ENCODE data around the gene ZNF76. TPM values are rescaled to one million over a fixed set of nuclear protein-coding genes. Genes with fewer than 3 reads are reported as not detected.
"Not testable (repeated sequence)": the region's sequence is repeated elsewhere in the genome, so short reads cannot be mapped to it uniquely, and the experiment has no call there.

Gene ZNF76
- total RNA-seq, 2 experiments from 2014 or later, result 46.1 to 53.4 TPM

GRCh38 chr6:35332074-35332887 is 72.7 kb downstream of the ZNF76 start:
- H3K4me3 ChIP-seq (ENCODE audit: low read length); H3K27me3 Mint-ChIP-seq; H3K9me3 Mint-ChIP-seq; intact Hi-C loops (cut with DNase I, micrococcal nuclease); H3K27me3 ChIP-seq (ENCODE audit: control insufficient read depth in 1 of 2, insufficient read depth in 2 of 2, low read length in 2 of 2); H3K27ac ChIP-seq (ENCODE audit: low read depth in 1 of 2, low read length in 2 of 2); H3K9me3 ChIP-seq (ENCODE audit: control insufficient read depth in 1 of 2, insufficient read depth in 1 of 2, low read length in 2 of 2); H3K4me3 Mint-ChIP-seq: not testable (repeated sequence)
- ATAC-seq (ENCODE audit: poor library complexity) (peak; percentile 90), DNase-seq (peak; percentile 66 to 93 (median 78))
- TF ChIP-seq CTCF (IDR thresholded peaks at IDR 0.05), result peak; percentile 44
- ChIA-PET POLR2A (interaction anchor here (0.7 to 2.4 kb wide), 10 partner anchors 10 to 133 kb away, joined by 3 to 15 read pairs (median 6); partner anchors contain the start of genes DEF6, FANCE and ZNF76), CTCF (interaction anchor here (0.6 to 2.4 kb wide), 7 partner anchors 9 to 639 kb away, joined by 3 to 12 read pairs (median 4); partner anchors contain the start of gene PPARD)
- peaks cover 34% of the 10 kb centered on the region for H3K36me3 Mint-ChIP-seq (ENCODE audit: low read depth)
- Histone ChIP-seq H3K4me1 (ENCODE audit: insufficient read depth, low read length) (peaks cover 22% of the 10 kb centered on the region), H3K36me3 (ENCODE audit: insufficient read depth, low read length) (peaks cover 12% of the 10 kb centered on the region)
- peak overlapping the region; percentile 77 for H3K27ac Mint-ChIP-seq
- peaks cover 29% of the 10 kb centered on the region for H3K4me1 Mint-ChIP-seq (ENCODE audit: low read depth)

- Mint-ChIP-seq H3K27me3 (no peaks in the 10 kb centered on the region), H3K9me3 (peaks cover 2% of the 10 kb centered on the region), H3K4me3 (peak overlapping the region; percentile 98), H3K36me3 (ENCODE audit: low read depth) (peaks cover 51% of the 10 kb centered on the region), H3K4me1 (ENCODE audit: low read depth) (peaks cover 59% of the 10 kb centered on the region), H3K27ac (peak overlapping the region; percentile 89)
- TF ChIP-seq CTCF (IDR thresholded peaks at IDR 0.05), result no peak
- Histone ChIP-seq H3K4me3 (ENCODE audit: low read length) (no peak overlapping the region), H3K4me1 (ENCODE audit: insufficient read depth, low read length) (peaks cover 42% of the 10 kb centered on the region), H3K27ac (ENCODE audit: low read depth in 1 of 2, low read length in 2 of 2) (no peak overlapping the region), H3K36me3 (ENCODE audit: insufficient read depth, low read length) (peaks cover 6% of the 10 kb centered on the region), H3K9me3 (ENCODE audit: control insufficient read depth in 1 of 2, insufficient read depth in 1 of 2, low read length in 2 of 2) (no peaks in the 10 kb centered on the region), H3K27me3 (ENCODE audit: control insufficient read depth in 1 of 2, insufficient read depth in 2 of 2, low read length in 2 of 2) (no peaks in the 10 kb centered on the region)
- ATAC-seq (ENCODE audit: poor library complexity), result no peak
- ChIA-PET CTCF (interaction anchor here (0.6 to 4.9 kb wide), 23 partner anchors 9 to 332 kb away, joined by 3 to 73 read pairs (median 4); partner anchors contain the start of genes DEF6, FANCE and RPL10A), POLR2A (interaction anchor here (0.5 to 4.3 kb wide), 12 partner anchors 9 to 391 kb away, joined by 3 to 28 read pairs (median 4); partner anchors contain the start of genes DEF6, FANCE and RPL10A)
- intact Hi-C loops (cut with DNase I, micrococcal nuclease), result loop anchor here (5.0 to 10.0 kb wide), 4 partner anchors 44 to 396 kb away; partner anchors contain the start of genes ARMC12 (in 1 of the 2) and DEF6 (in 1 of the 2)
- DNase-seq, result peak in 1 of 14 experiments; percentile 31
Measured at GRCh38 chr6:35341557-35341956, 82.0 kb downstream of the ZNF76 start.

- intact Hi-C loops (cut with DNase I, micrococcal nuclease), result loop anchor here (1.0 to 10.0 kb wide), 7 partner anchors 45 to 395 kb away; partner anchors contain the start of genes ARMC12 (in 2 of the 2), RPL10A (in 2 of the 2) and DEF6 (in 1 of the 2)
- TF ChIP-seq CTCF (IDR thresholded peaks at IDR 0.05), result peak; percentile 96
- no peaks in the 10 kb centered on the region for H3K27me3 ChIP-seq (ENCODE audit: control insufficient read depth in 1 of 2, insufficient read depth in 2 of 2, low read length in 2 of 2)
- Mint-ChIP-seq H3K4me1 (ENCODE audit: low read depth) (peaks cover 59% of the 10 kb centered on the region), H3K4me3 (peak within 1 kb of the TSS; percentile 98), H3K9me3 (no peaks in the 10 kb centered on the region), H3K36me3 (ENCODE audit: low read depth) (peaks cover 51% of the 10 kb centered on the region), H3K27me3 (no peaks in the 10 kb centered on the region), H3K27ac (peak within 1 kb of the TSS; percentile 89)
- H3K4me1 ChIP-seq (ENCODE audit: insufficient read depth, low read length), result peaks cover 51% of the 10 kb centered on the region
- no peaks in the 10 kb centered on the region for H3K9me3 ChIP-seq (ENCODE audit: control insufficient read depth in 1 of 2, insufficient read depth in 1 of 2, low read length in 2 of 2)
- peak; percentile 94 to 98 (median 97) for DNase-seq
- CTCF ChIA-PET, result interaction anchor here (0.6 to 4.9 kb wide), 21 partner anchors 9 to 331 kb away, joined by 3 to 73 read pairs (median 5); partner anchors contain the start of genes DEF6, FANCE and RPL10A
- ATAC-seq (ENCODE audit: poor library complexity), result peak; percentile 97
- peaks cover 14% of the 10 kb centered on the region for H3K36me3 ChIP-seq (ENCODE audit: insufficient read depth, low read length)
- H3K27ac ChIP-seq (ENCODE audit: low read depth in 1 of 2, low read length in 2 of 2), result peak within 1 kb of the TSS; percentile 70 to 87
- POLR2A ChIA-PET, result interaction anchor here (0.5 to 4.3 kb wide), 12 partner anchors 10 to 390 kb away, joined by 3 to 28 read pairs (median 4); partner anchors contain the start of genes DEF6, FANCE and RPL10A
- peak within 1 kb of the TSS; percentile 87 for H3K4me3 ChIP-seq (ENCODE audit: low read length)
Measured at GRCh38 chr6:35342258-35343091, 82.9 kb downstream of the ZNF76 start, which contains the start of gene PPARD. TSS of gene PPARD (plus strand) at chr6:35342558. CDS start at chr6:35411088, 68,530 bp downstream.

Measured in CD4-positive, alpha-beta T cell (primary cell).